Astrocyte of the spinal cord (primary cell): ENCODE measurements around the gene CTXN1.

ENCODE experiments used
- DNase-seq: peaks from one replicate; pipeline ENCODE4 v3.0.0; 2011; ENCODE audit warnings: low read depth, low spot score
- H3K4me3 ChIP-seq: 2 replicates; pipeline ENCODE4 v1.5.1; 2011; ENCODE audit warnings: low read depth, mild to moderate bottlenecking, low read length, moderate library complexity
- CTCF ChIP-seq: IDR thresholded peaks from 2 replicates; pipeline ENCODE4 v1.5.1; 2012; ENCODE audit warnings: low read depth, mild to moderate bottlenecking, low read length, inconsistent platforms
- in situ Hi-C: cut with HindIII; loops from 2 replicates; pipeline ENCODE4 v1.10.0; 2017; ENCODE audit warnings: low sequenced_read_pairs

Gene CTXN1

GRCh38 chr19:7912144-7912696 is 13.7 kb downstream of the CTXN1 start:
- no peak for TF ChIP-seq CTCF
- DNase-seq, result no peak
- in situ Hi-C loops, result no loop called here
- no peak overlapping the region for H3K4me3 ChIP-seq

- in situ Hi-C loops, result no loop called here
- no peak overlapping the region for H3K4me3 ChIP-seq
- DNase-seq, result no peak
- TF ChIP-seq CTCF, result no peak
These were observed 14.3 kb downstream of the CTXN1 start for GRCh38 chr19:7911508-7912143.

- in situ Hi-C loops, result no loop called here
These were observed 15.4 kb downstream of the CTXN1 start for GRCh38 chr19:7910321-7911161.

GRCh38 chr19:7909471-7910067 is 16.4 kb downstream of the CTXN1 start:
- no peak for TF ChIP-seq CTCF
- in situ Hi-C loops, result no loop called here
- no peak for DNase-seq
- H3K4me3 ChIP-seq, result no peak overlapping the region

More at GRCh38 chr19:7910321-7911161, 15.4 kb downstream of the CTXN1 start:
- DNase-seq, result no peak
- H3K4me3 ChIP-seq, result no peak overlapping the region
- no peak for TF ChIP-seq CTCF

- in situ Hi-C loops, result no loop called here
- no peak overlapping the region for H3K4me3 ChIP-seq
- TF ChIP-seq CTCF, result no peak
- DNase-seq, result no peak
These were observed 17.0 kb downstream of the CTXN1 start for GRCh38 chr19:7908742-7909461.

GRCh38 chr19:7908078-7908699 is 17.7 kb downstream of the CTXN1 start:
- DNase-seq, result no peak
- H3K4me3 ChIP-seq, result no peak overlapping the region
- in situ Hi-C loops, result no loop called here
- no peak for TF ChIP-seq CTCF
